NCI-H146 (cell line): ENCODE data around the gene PRKAR1B.

Source experiments
- DNase-seq: peaks from one replicate; lab custom pipeline; 2025; lab: John Stamatoyannopoulos, UW

The PRKAR1B gene

GRCh38 chr7:540997-541396 is 186.1 kb downstream of the PRKAR1B start:
- DNase-seq = no peak

GRCh38 chr7:540579-540978 is 186.5 kb downstream of the PRKAR1B start:
- no peak for DNase-seq

DNA sequence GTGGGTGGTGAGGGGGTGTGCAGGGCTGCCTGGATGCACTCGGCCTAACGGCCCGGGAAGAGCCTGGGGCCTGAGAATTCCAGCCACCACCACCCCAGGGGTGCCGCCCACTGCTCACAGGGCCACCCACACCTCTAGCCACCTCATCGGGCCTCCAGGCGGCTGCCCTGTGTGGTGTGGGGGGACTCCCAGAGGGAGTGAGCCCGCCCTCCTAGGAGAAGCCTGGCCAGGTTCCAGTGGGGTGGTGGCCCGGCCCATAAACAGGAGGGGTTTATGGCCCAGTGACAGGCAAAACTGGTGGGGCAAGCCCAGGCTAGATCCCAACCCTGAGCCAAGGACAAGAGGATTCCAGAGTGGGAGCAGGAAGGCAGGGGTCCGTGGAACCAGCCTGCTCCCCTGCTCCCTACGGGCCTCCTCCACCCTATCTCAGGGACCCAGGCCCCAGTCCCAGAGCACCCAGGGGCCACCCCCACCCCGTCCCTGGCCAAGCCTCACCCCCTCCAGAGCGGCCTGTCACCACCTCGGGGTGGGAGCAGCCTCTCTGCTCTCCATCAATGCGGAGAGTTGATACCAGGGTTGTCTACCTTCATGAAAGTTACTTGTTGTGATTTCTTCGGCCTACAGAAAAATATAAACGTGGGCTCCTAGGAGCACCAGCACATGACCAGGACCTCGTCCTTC is 187.2 kb downstream of the PRKAR1B start:
- no peak for DNase-seq

GRCh38 chr7:538764-539685 is 188.1 kb downstream of the PRKAR1B start:
- DNase-seq = no peak

GRCh38 chr7:537911-538634 is 189.0 kb downstream of the PRKAR1B start:
- DNase-seq = no peak

- no peak for DNase-seq
These were observed 190.8 kb downstream of the PRKAR1B start for GRCh38 chr7:536231-536630.

DNA sequence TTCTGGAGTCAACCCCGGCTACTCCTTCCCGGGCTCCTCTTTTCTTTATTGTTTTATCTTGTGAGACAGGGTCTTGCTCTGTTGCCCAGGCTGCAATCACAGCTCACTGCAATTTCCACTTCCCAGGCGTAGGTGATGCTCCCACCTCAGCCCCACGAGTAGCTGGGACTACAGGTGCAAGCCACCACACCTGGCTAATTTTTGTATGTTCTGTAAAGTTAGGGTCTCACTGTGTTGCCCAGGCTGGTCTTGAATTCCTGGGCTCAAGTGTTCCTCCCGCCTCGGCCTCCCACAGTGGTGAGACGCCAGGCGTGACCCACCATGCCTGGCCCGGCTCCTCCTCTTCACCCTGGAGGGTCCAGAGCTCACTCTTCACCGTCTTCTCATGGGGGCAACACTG is 192.1 kb downstream of the PRKAR1B start:
- no peak for DNase-seq

- no peak for DNase-seq
These were observed 193.0 kb downstream of the PRKAR1B start for GRCh38 chr7:534075-534474.

DNA sequence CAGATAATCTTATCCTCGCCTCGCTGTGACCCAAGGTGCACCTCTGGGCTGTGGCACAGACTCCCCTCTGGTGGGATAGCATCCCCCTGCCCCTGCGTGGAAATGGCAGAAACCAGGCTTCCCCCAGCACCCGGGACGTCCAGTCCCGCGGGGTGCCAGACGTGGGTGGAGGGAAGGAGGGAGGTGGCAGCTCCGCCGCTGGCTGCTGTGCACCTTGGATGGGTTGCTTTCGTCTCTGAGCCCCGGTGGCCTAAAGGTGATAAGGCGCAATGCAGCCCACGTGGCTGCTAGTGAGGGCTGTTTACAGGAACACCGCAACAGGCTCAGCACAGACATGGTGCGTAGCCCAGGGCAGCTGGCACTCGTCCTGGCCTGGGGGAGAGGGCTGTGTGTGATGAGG is 193.8 kb downstream of the PRKAR1B start:
- no peak for DNase-seq

DNA sequence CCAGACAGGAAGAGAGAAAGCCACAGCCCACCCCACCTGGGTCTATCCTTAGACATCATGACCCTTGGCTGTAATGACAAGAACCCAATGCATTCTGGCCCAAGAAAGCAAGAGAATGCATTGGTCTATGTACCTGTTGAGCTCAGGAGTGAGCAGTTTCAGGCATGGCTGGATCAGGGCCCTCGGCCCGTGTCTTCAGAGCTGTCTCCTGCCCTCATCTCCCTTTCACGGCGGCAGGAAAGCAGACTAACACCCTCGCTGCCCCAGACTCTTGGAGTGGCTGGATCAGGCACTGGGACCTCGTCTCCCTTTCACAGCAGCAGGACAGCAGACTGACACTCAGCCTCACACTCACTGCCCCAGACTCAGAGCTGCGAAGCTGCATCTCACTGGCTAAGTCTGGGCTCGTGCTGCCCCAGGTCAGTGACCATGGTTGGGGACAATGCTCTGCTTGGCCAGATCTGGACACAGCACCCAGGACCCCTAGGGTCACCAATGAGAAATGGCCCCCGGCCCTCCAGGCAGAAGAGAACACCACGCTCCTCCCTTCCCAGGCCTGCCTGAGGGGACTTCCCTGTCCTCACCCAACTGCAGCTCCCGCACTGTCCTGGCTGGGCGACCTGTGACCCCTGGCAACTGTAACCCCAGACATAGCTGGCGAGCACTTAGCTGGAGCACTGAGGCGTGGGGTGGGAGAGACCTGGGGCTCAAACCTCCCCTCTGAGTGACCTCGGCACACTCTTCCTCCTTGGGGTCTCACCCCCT is 194.5 kb downstream of the PRKAR1B start:
- DNase-seq = no peak

- peak; percentile 13 for DNase-seq
These were observed 195.3 kb downstream of the PRKAR1B start for GRCh38 chr7:531777-532176.

DNA sequence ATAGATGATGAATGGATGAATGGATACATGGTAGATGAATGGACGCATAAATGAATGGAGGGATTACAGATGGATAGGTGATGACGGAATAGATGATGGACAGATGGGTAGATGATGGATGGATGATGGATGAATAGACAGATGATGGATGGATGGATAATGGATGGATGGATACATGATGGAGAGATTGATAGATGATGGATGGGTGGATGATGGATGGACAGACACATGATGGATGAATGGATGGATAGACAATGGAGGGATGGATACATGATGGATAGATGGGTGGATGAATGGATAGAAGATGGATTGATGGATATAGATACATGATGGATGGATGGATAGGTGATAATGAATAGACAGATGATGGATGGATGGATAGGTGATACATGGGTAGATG is 198.6 kb downstream of the PRKAR1B start:
- no peak for DNase-seq

DNA sequence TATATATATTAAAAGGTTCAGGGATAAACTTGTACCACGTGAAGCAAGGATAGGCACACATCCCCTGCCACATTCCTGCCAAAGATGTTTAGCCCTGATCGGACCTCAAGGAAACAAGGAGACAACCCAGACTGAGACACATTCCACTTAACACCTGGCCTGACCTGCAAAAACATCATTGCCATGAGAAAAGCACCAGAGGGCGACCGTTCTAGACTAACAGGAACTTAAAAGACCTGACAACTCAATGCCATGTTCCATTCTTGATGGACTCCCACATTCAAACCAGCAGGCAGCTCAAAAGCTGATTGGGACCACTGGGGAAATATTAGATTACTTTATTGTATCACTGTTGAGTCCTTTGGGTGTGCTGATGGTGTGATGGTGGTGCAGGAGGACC is 199.4 kb downstream of the PRKAR1B start:
- DNase-seq = no peak

- DNase-seq = no peak
These were observed 200.5 kb downstream of the PRKAR1B start for GRCh38 chr7:526460-527034.

GRCh38 chr7:525740-526139 is 201.3 kb downstream of the PRKAR1B start:
- DNase-seq = no peak

- no peak for DNase-seq
These were observed 202.3 kb downstream of the PRKAR1B start for GRCh38 chr7:524800-525199.

- DNase-seq = peak; percentile 26
These were observed 203.4 kb downstream of the PRKAR1B start for GRCh38 chr7:523347-524336.

- no peak for DNase-seq
These were observed 204.1 kb downstream of the PRKAR1B start for GRCh38 chr7:522951-523314.

DNA sequence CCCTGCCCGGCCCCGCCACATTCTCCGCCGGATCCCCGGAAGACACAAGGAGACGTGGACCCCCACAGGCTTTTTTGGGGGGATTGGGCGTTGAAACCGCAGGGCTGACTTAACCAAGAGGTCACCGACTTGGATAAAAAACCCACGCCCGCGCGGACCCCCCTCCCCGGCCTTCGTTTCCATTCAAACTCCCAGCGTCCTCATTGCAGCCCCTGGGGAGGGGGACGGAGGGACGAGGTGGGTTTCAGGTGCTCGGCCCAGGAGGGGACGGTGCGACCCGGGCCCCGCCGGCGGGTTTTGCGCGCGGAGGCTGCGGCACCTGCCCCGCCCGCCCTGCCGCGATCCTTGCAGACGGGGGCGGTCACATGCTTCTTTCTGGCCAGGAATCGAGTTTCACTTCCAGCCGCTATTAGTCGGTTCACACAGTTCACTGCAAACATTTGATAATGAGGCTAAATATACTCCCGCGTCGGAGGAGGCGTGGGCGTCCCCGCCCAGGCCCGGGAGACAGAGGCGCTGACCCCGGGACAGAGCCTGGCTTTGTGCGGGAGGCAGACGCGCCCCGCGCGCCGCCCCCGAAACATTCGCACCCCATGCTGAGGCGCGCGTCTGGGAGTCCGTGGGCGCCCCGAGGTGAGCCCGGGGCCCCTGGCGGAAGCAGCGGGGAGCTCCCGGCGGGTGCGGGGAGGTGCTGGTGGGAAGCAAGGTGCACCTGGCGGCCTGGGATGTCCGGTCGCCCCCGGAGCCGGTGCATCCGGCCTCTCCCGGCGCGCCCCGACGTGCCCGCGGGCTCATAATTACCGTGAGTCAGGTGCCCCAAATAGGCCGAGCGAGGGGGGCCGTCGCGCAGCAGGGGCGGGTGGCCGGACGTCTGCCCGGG is 204.8 kb downstream of the PRKAR1B start:
- peak; percentile 64 for DNase-seq
